Gastrocnemius medialis (tissue), 4 donors: ENCODE results near the gene PABPN1. TPM values are rescaled to one million over a fixed set of nuclear protein-coding genes. Genes with fewer than 3 reads are reported as not detected.

Source experiments
- ATAC-seq, 2 donors: fragments of 150-250 bp; one replicate each; pipeline ENCODE4 v1.9.1; 2016
- DNase-seq, 2 donors: peaks; one replicate each; pipeline ENCODE4 v3.0.0-alpha.2; 2019
- H3K27ac ChIP-seq, 4 donors: fragments of 200-600 bp; sonication (generic); 1 replicate in 1 of 4; 2 replicates in 3 of 4; pipeline ENCODE4 v1.5.1; 2016 to 2018; ENCODE audit warnings: mild to moderate bottlenecking in 2 of 4, moderate library complexity in 1 of 4
- H3K27me3 ChIP-seq, 3 donors: fragments of 200-600 bp; sonication (generic) in 2 of 3; 1 replicate in 1 of 3; 2 replicates in 2 of 3; pipeline versions ENCODE4 v1.5.1 to v1.6.0; 2016 to 2019; ENCODE audit warnings: mild to moderate bottlenecking in 1 of 3, moderate library complexity in 1 of 3
- H3K36me3 ChIP-seq, 2 donors: fragments of 200-600 bp; sonication (generic) in 1 of 2; one replicate each; pipeline ENCODE4 v1.5.1; 2017 to 2018
- H3K4me1 ChIP-seq, 2 donors: fragments of 200-600 bp; sonication (generic) in 1 of 2; one replicate each; pipeline ENCODE4 v1.5.1; 2016 to 2017; ENCODE audit warnings: mild to moderate bottlenecking in 2 of 2
- H3K4me3 ChIP-seq, 4 donors: fragments of 200-600 bp; sonication (generic) in 3 of 4; 1 replicate in 1 of 4; 2 replicates in 3 of 4; pipeline ENCODE4 v1.5.1; 2016 to 2019; ENCODE audit warnings: mild to moderate bottlenecking in 2 of 4
- H3K9me3 ChIP-seq, 3 donors: fragments of 200-600 bp; sonication (generic) in 2 of 3; 1 replicate in 1 of 3; 2 replicates in 2 of 3; pipeline ENCODE4 v1.5.1; 2016 to 2019
- CTCF ChIP-seq, 5 experiments: fragments of 450-650 bp in 3 of 5; fragments of 200-600 bp in 2 of 5; sonication (generic) in 2 of 5; IDR thresholded peaks in 4 of 5; conservative IDR thresholded peaks in 1 of 5; 1 replicate in 4 of 5; 2 replicates in 1 of 5; pipeline ENCODE4 v1.5.1; 2016 to 2019; ENCODE audit warnings: antibody characterized with exemption in 5 of 5, mild to moderate bottlenecking in 3 of 5, moderate library complexity in 3 of 5
- POLR2A ChIP-seq, 2 donors: fragments of 450-650 bp; IDR thresholded peaks; one replicate each; pipeline ENCODE4 v1.6.1; 2017; ENCODE audit warnings: antibody characterized with exemption in 2 of 2, mild to moderate bottlenecking in 2 of 2, moderate library complexity in 2 of 2
- in situ Hi-C, 4 donors: fragments of 200-750 bp; cut with MboI; loops; one replicate each; pipeline versions ENCODE4 v1.15.0 to v1.8.0; 2017; ENCODE audit warnings: low sequenced_read_pairs in 4 of 4
- intact Hi-C: fragments of 100-400 bp; cut with DNase I; formaldehyde crosslinking; loops from one replicate; pipeline ENCODE4 v1.15.1; 2023; ENCODE audit warnings: low total_unique reads
- total RNA-seq, 4 donors: library from RNA; depleted of rRNA; stranded (reverse); fragments of >200 nt; gene quantifications; one replicate each; pipeline versions ENCODE4 v1.1.0 to v1.2.3, GENCODE V29; 2016

PABPN1 gene
- total RNA-seq, 4 donors from 2014 or later, result 15.7 to 32.8 (median 26.6) TPM

GRCh38 chr14:23353433-23353780 is 32.1 kb downstream of the PABPN1 start:
- ATAC-seq, result no peak
- Histone ChIP-seq H3K4me1 (peaks cover 0 to 15% of the 10 kb centered on the region in 2 donors), H3K27me3 (peaks cover 24 to 27% (median 26%) of the 10 kb centered on the region in 3 donors), H3K27ac (no peak overlapping the region), H3K9me3 (no peaks in the 10 kb centered on the region), H3K36me3 (no peaks in the 10 kb centered on the region), H3K4me3 (no peak overlapping the region)
- no peak for TF ChIP-seq CTCF (IDR thresholded peaks at IDR 0.05 in 4 of 5, conservative IDR thresholded peaks at IDR 0.05 in 1 of 5)
- TF ChIP-seq POLR2A (IDR thresholded peaks at IDR 0.05), result no peak
- intact Hi-C loops, result no loop called here
- in situ Hi-C loops, result no loop called here
- DNase-seq, result no peak

GRCh38 chr14:23354990-23355389 is 33.7 kb downstream of the PABPN1 start:
- TF ChIP-seq POLR2A (IDR thresholded peaks at IDR 0.05) (no peak), CTCF (IDR thresholded peaks at IDR 0.05 in 4 of 5, conservative IDR thresholded peaks at IDR 0.05 in 1 of 5) (no peak)
- no peak overlapping the region for H3K27ac ChIP-seq
- H3K4me3 ChIP-seq, result no peak overlapping the region
- no peaks in the 10 kb centered on the region for H3K36me3 ChIP-seq
- H3K9me3 ChIP-seq, result no peaks in the 10 kb centered on the region
- H3K4me1 ChIP-seq, result peaks cover 0 to 15% of the 10 kb centered on the region in 2 donors
- ATAC-seq (no peak), DNase-seq (no peak)
- intact Hi-C loops (no loop called here), in situ Hi-C loops (no loop called here)
- H3K27me3 ChIP-seq, result peaks cover 24 to 27% (median 26%) of the 10 kb centered on the region in 3 donors

- intact Hi-C loops, result no loop called here
- no peaks in the 10 kb centered on the region for H3K9me3 ChIP-seq
- DNase-seq (no peak), ATAC-seq (no peak)
- no peak for TF ChIP-seq POLR2A (IDR thresholded peaks at IDR 0.05)
- TF ChIP-seq CTCF (IDR thresholded peaks at IDR 0.05 in 4 of 5, conservative IDR thresholded peaks at IDR 0.05 in 1 of 5), result no peak
- in situ Hi-C loops, result no loop called here
- H3K4me1 ChIP-seq, result peaks cover 0 to 15% of the 10 kb centered on the region in 2 donors
- H3K27ac ChIP-seq, result no peak overlapping the region
- H3K4me3 ChIP-seq, result no peak overlapping the region
- peaks cover 24 to 26% (median 24%) of the 10 kb centered on the region in 3 donors for H3K27me3 ChIP-seq
- H3K36me3 ChIP-seq, result no peaks in the 10 kb centered on the region
Measured at GRCh38 chr14:23355871-23356435, 34.7 kb downstream of the PABPN1 start.

GRCh38 chr14:23356662-23357061 is 35.4 kb downstream of the PABPN1 start:
- H3K27ac ChIP-seq, result no peak overlapping the region
- peaks cover 0 to 15% of the 10 kb centered on the region in 2 donors for H3K4me1 ChIP-seq
- TF ChIP-seq CTCF (IDR thresholded peaks at IDR 0.05 in 4 of 5, conservative IDR thresholded peaks at IDR 0.05 in 1 of 5), result no peak
- no peak for TF ChIP-seq POLR2A (IDR thresholded peaks at IDR 0.05)
- peaks cover 17 to 20% (median 19%) of the 10 kb centered on the region in 3 donors for H3K27me3 ChIP-seq
- no peak for ATAC-seq
- no peak for DNase-seq
- no peak overlapping the region for H3K4me3 ChIP-seq
- H3K9me3 ChIP-seq, result no peaks in the 10 kb centered on the region
- in situ Hi-C loops, result no loop called here
- H3K36me3 ChIP-seq, result no peaks in the 10 kb centered on the region
- intact Hi-C loops, result no loop called here

GRCh38 chr14:23357261-23357660 is 36.0 kb downstream of the PABPN1 start:
- Histone ChIP-seq H3K4me3 (no peak overlapping the region), H3K27ac (no peak overlapping the region), H3K36me3 (no peaks in the 10 kb centered on the region), H3K27me3 (peaks cover 11 to 14% (median 13%) of the 10 kb centered on the region in 3 donors), H3K4me1 (peaks cover 0 to 9% of the 10 kb centered on the region in 2 donors), H3K9me3 (no peaks in the 10 kb centered on the region)
- in situ Hi-C loops (no loop called here), intact Hi-C loops (no loop called here)
- DNase-seq, result no peak
- no peak for ATAC-seq
- TF ChIP-seq POLR2A (IDR thresholded peaks at IDR 0.05) (no peak), CTCF (IDR thresholded peaks at IDR 0.05 in 4 of 5, conservative IDR thresholded peaks at IDR 0.05 in 1 of 5) (no peak)
